ENCODE measurements around the gene CFAP43. TPM values are rescaled to one million over a fixed set of nuclear protein-coding genes. Genes with fewer than 3 reads are reported as not detected.

The CFAP43 gene, protein sequence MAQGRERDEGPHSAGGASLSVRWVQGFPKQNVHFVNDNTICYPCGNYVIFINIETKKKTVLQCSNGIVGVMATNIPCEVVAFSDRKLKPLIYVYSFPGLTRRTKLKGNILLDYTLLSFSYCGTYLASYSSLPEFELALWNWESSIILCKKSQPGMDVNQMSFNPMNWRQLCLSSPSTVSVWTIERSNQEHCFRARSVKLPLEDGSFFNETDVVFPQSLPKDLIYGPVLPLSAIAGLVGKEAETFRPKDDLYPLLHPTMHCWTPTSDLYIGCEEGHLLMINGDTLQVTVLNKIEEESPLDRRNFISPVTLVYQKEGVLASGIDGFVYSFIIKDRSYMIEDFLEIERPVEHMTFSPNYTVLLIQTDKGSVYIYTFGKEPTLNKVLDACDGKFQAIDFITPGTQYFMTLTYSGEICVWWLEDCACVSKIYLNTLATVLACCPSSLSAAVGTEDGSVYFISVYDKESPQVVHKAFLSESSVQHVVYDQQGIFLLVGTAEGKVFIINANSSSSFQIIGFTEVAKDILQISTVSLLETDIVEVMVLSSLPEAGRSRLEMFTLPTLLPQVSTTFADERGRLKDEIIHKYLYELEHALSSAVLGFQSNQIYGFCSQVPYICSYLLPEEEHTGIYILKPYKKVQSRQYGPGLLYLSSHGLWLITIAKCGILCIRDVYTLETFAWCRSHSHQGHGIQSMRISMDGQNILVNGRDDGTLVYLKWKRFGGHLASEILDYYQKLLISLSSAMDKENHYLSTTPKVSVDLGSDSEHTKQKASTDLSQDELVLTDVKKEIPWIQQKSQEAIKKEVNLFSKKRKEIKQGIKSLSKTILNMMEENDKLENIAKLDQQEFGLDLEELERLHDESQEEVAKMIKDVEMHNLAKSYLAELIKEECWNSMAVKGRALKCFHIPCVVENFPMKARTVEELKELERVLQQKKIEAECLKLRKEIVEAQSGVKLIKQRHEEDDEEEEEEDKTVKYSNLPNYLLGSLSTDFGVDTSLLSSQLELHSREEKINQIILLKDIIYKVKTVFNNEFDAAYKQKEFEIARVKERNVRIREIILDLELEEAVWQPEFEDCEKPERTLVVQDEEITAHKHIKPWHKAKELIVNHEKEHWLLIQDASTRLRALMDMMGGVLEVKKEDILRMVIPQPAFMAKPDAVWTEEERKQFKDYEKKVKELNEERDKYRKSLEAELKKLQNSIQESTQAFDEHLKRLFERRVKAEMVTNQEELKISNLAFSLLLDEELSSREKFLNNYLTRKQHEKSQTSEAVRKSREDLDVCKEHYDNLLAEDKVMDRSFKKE (N-terminal part only)
- total RNA-seq (2022; extraction: Qiagen RNA extraction; ENCODE audit: low read depth): 0.16 to 0.22 TPM (median 0.22 TPM) in 5 replicates

DNA sequence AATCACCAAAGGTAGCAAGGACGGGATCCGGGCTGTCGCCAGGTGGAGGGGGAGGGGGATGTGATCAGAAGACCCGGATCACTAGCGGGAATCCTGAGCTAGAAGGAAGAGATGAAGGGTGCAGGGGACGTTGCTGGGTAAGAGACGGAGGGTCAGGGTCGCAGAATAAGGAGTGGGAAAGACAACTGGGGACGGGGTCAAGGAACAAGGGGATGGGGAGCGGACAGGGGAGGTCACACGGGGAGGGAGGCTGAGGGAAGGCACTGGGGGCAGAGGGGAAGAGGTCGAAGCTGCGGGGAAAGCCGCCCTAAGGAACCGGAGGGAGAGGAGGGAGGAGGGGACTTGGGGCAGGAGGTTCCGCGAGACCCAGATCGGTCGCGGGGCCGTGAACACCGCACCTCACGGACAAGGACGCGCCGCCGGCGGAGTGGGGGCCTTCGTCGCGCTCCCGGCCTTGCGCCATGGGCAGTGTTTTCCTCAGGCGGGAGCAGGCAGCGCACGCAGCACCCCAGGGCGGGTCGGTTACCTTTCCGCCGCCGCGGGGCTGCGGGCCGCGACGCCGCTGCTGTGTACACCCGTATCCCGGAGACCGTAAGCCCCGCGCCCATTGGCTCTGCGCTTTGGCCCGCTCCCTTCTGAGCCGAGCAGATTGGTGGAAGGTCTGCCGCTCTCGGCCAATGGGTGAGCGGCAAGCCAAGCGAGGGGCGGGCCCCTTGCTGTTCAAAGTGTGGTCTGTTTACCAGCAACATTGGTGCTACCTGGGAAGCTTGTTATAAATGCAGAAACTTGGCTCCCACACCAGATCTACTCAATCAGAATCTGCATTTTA lies at the start of gene CFAP43:
Gene CFAP43 (minus strand): TSS at position 581 of the 829 bp plus-strand sequence. CDS start 118 bp downstream, at position 463.

DNA sequence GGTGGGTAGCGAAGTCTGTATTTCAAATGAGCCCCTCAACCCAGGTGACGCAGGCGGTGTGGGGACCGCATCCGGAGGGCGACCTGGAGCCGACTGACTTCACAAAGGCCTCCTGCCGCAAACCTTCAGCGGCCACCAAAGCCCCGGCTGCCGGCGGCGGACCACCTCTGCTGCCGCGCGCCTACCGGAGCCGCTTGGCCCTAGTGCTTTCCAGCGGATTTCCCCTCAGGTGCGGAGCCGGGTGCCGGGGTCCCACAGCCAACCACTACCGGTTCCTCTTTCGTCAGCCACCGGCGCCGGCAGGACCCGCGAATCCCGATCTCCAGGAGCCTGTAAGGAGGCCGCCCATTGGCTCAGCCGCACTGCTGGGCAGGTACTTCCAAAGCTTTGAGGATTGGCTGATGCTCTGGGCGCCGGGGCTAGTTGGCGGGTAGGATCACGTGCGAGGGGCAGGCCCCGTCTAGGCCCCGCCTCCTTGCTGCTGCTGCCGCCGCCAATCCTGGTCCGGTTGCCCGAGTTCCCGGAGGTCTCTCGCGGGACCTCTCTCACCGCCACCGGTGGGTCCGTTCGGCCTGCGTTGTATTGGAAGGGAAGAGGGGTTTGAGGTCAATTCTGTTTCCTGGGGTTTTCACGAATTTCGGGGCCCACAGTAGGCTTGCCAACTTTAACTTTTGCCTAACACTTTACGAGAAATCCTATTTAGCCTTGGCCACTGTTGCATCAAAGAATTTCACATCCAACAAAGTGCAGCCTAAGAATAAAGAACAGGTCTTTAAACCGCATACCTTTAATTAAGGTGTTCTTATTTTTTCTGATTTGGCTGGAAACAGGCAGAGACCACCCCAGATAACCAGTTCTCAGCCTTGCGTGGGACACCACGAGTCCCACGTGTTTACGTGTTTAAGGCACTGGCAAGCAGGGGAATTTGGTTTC lies 36.8 kb upstream of the CFAP43 start, which contains the start of gene GSTO2:
Gene GSTO2 (plus strand): TSS at position 472 of the 933 bp plus-strand sequence. CDS start 5,732 bp downstream, outside the sequence.

DNA sequence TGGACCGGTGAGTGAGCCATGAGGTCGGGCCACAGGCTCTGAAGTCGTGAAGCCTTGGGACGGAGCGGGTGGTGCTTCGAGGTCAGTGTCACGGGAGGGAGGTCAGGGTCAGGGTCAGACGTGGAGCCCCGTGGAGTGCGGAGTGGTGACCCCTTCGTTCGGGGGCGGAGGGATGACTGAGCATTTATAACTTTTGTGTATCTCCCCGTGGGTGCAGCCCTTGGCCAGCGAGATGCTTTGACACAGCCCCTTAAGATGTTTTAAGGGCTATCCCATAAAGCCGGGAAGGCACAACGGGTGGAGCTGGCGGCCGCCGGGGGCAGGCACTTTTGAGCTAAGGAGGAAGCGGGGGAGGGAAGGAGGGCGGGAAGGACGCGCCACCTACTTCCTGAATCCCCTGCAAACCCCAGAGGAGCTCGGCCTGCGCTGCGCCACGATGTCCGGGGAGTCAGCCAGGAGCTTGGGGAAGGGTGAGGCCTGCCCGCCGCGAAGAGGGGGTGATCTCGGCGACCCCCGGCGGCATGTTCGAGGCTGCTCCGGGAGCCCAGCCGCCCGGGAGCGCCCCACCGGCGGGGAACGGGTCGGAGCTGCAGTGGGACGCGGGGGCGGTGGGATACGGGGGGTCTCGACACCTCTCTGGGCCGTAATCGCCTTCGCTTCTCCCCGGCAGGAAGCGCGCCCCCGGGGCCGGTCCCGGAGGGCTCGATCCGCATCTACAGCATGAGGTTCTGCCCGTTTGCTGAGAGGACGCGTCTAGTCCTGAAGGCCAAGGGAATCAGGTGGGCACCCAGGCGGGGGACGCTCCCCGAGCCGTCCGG lies 22.5 kb upstream of the CFAP43 start, which contains the start of gene GSTO1:
Gene GSTO1 (plus strand): TSS at position 400 of the 818 bp plus-strand sequence. CDS start 37 bp downstream, at position 437.

DNA sequence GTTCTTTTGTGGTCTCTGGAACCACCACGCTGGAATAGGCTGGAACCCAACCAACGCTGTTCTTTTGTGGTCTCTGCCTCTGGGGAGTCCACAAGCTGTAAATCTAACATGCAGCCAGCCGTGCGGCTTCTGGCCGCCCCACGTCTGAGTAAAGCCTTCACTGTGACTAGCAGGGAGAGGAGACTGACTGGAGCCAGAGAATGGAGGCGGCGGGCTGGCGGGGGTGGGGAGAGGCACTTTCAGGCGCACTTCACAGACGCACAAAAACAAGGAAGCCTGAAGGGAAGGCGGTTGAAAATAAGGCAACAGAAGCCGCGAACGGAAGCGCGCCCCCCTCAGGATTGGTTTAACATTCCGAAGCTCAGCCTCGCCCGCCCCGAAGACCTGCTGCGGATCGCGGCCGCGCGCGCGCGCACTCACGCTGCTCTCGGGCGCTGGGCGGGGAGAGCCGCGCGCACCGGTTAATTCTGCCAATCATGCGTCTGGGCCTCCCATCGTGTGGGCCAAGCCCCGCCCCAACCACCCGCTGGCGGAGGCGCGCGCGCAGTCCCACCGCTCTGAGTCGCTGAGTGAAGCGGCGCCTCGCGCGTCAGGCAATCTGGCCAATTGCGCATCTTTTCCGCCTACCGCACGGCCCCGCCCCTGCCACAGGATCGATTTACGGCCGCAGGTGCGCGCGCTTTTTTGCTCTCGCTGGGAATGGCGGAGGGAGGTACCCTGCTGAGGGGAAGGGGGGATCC lies 110.5 kb downstream of the CFAP43 start, which contains the start of gene SFR1:
Gene SFR1 (plus strand): TSS at position 687 of the 740 bp plus-strand sequence. CDS start 13 bp downstream, at position 700.

DNA sequence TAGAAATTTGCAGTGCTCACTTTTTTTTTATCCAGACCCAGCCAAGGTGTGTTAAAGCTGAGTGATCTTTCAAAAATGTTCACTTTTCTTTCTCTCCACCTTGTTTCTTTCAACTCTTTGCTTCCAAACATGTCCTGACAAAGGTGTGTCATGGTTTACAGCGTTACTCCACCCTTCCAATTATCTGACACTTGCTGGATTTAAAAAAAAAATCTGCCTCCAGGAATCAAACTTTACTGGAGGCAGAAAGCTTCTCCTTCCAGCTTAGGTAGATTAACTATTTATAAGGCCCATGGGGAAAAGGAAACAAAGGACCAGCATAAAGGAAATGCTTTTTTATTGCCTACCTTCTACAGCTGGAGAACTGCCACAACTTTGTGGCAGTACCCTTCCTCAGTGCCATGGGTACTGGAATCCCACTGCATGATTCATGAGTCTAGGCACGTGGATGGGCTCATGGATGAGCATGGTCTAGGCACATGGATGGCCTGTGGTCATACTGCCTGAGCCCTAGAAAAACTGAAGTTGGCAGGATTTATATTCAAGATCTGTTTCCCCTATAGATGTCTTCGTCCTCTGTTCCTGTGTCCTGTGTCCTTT lies 146.3 kb downstream of the CFAP43 start, which contains the start of gene COL17A1:
Gene COL17A1 (minus strand): TSS at position 80 of the 600 bp plus-strand sequence. CDS start 5,207 bp downstream, outside the sequence.

Other genes with a start within 250 kb of the CFAP43 start
- 2.2 to 3.8 TPM (median 2.7 TPM) in 5 replicates for gene COL17A1, start 146.5 kb downstream of the CFAP43 start, total RNA-seq (2022; extraction: Qiagen RNA extraction; ENCODE audit: low read depth)
- 15.8 to 24.4 TPM (median 16.7 TPM) in 5 replicates for gene SFR1, start 110.2 kb downstream of the CFAP43 start, total RNA-seq (2022; extraction: Qiagen RNA extraction; ENCODE audit: low read depth)
- 239 to 286 TPM (median 253 TPM) in 5 replicates for gene GSTO1, start 22.5 kb upstream of the CFAP43 start, total RNA-seq (2022; extraction: Qiagen RNA extraction; ENCODE audit: low read depth)
- gene GSTO2, start 36.8 kb upstream of the CFAP43 start, total RNA-seq (2022; extraction: Qiagen RNA extraction; ENCODE audit: low read depth): 1.4 to 2.1 TPM (median 1.8 TPM) in 5 replicates
- gene ITPRIP, start 106.1 kb upstream of the CFAP43 start, total RNA-seq (2022; extraction: Qiagen RNA extraction; ENCODE audit: low read depth): 57.4 to 80.2 TPM (median 73.0 TPM) in 5 replicates
- 0.09 to 0.15 TPM (median 0.12 TPM) in 5 replicates for gene CFAP58, start 121.5 kb upstream of the CFAP43 start, total RNA-seq (2022; extraction: Qiagen RNA extraction; ENCODE audit: low read depth)